ENCODE results near the gene DDX51. TPM values are rescaled to one million over a fixed set of nuclear protein-coding genes. Genes with fewer than 3 reads are reported as not detected.
A peak's percentile ranks its signal among the peaks of the same experiment; 100 is the strongest.

Gene DDX51
- total RNA-seq, 6 donors from 2014 or later = 8.7 to 23.5 (median 19.2) TPM

GRCh38 chr12:132132609-132133430 is 11.3 kb downstream of the DDX51 start:
- H3K4me1 ChIP-seq = no peaks in the 10 kb centered on the region
- H3K27me3 ChIP-seq = no peaks in the 10 kb centered on the region
- TF ChIP-seq POLR2A (IDR thresholded peaks at IDR 0.05) (no peak), CTCF (IDR thresholded peaks at IDR 0.05) (no peak), POLR2AphosphoS5 (IDR thresholded peaks at IDR 0.05) (no peak), EP300 (IDR thresholded peaks at IDR 0.05) (no peak)
- peaks cover 0 to 7% (median 1%) of the 10 kb centered on the region in 4 donors for H3K36me3 ChIP-seq
- no peaks in the 10 kb centered on the region for H3K9me3 ChIP-seq
- H3K27ac ChIP-seq = no peak overlapping the region
- peak; percentile 11 to 42 for ATAC-seq (ENCODE audit: low FRiP score in 2 of 2)
- peak in 1 of 2 donors; percentile 83 for DNase-seq
- WGBS, 2 donors = 88 to 89% methylated on average over 15 to 38 of the region's 39 CpGs
- H3K4me3 ChIP-seq = no peak overlapping the region

- Histone ChIP-seq H3K4me3 (no peak overlapping the region), H3K4me1 (no peaks in the 10 kb centered on the region), H3K9me3 (no peaks in the 10 kb centered on the region), H3K27me3 (no peaks in the 10 kb centered on the region), H3K36me3 (peaks cover 3 to 14% (median 6%) of the 10 kb centered on the region in 4 donors), H3K27ac (no peak overlapping the region)
- 93 to 96% methylated on average over 14 of the region's 14 CpGs for WGBS, 2 donors
- TF ChIP-seq CTCF (IDR thresholded peaks at IDR 0.05) (no peak), POLR2A (IDR thresholded peaks at IDR 0.05) (no peak), POLR2AphosphoS5 (IDR thresholded peaks at IDR 0.05) (no peak), EP300 (IDR thresholded peaks at IDR 0.05) (no peak)
- ATAC-seq (ENCODE audit: low FRiP score in 2 of 2) (no peak), DNase-seq (no peak)
Observed at GRCh38 chr12:132131952-132132351, 12.2 kb downstream of the DDX51 start.

GRCh38 chr12:132131229-132131628 is 12.9 kb downstream of the DDX51 start:
- Histone ChIP-seq H3K36me3 (peaks cover 9 to 22% (median 13%) of the 10 kb centered on the region in 4 donors), H3K9me3 (no peaks in the 10 kb centered on the region), H3K27me3 (no peaks in the 10 kb centered on the region), H3K27ac (no peak overlapping the region), H3K4me1 (no peaks in the 10 kb centered on the region), H3K4me3 (no peak overlapping the region)
- 95 to 98% methylated on average over 14 of the region's 14 CpGs for WGBS, 2 donors
- ATAC-seq (ENCODE audit: low FRiP score in 2 of 2) = no peak
- TF ChIP-seq POLR2A (IDR thresholded peaks at IDR 0.05) = no peak
- TF ChIP-seq CTCF (IDR thresholded peaks at IDR 0.05) = no peak
- TF ChIP-seq EP300 (IDR thresholded peaks at IDR 0.05) = no peak
- no peak for TF ChIP-seq POLR2AphosphoS5 (IDR thresholded peaks at IDR 0.05)
- no peak for DNase-seq

- Histone ChIP-seq H3K4me3 (no peak overlapping the region), H3K4me1 (no peaks in the 10 kb centered on the region), H3K27me3 (no peaks in the 10 kb centered on the region), H3K27ac (no peak overlapping the region), H3K9me3 (no peaks in the 10 kb centered on the region), H3K36me3 (peaks cover 10 to 27% (median 16%) of the 10 kb centered on the region in 4 donors)
- TF ChIP-seq CTCF (IDR thresholded peaks at IDR 0.05) (no peak), EP300 (IDR thresholded peaks at IDR 0.05) (no peak), POLR2AphosphoS5 (IDR thresholded peaks at IDR 0.05) (no peak), POLR2A (IDR thresholded peaks at IDR 0.05) (no peak)
- DNase-seq (peak in 1 of 2 donors; percentile 26), ATAC-seq (ENCODE audit: low FRiP score in 2 of 2) (no peak)
- 94 to 95% methylated on average over 13 to 14 of the region's 14 CpGs for WGBS, 2 donors
Observed at GRCh38 chr12:132130690-132131089, 13.4 kb downstream of the DDX51 start.

Measured in upper lobe of left lung (tissue), 6 donors.